Stimulated activated naive CD8-positive, alpha-beta T cell treated with anti-CD3 and anti-CD28 coated beads, Interleukin-15, Interleukin-2, amounts not matched to agents 100 ng/mL and 50 ng/mL, for 24 hours (primary cell): Measurements from ENCODE around the gene RPTOR.
"Not testable (repeated sequence)": the region's sequence is repeated elsewhere in the genome, so short reads cannot be mapped to it uniquely, and the experiment has no call there.

Experiments used
- H3K27ac Mint-ChIP-seq: one replicate; pipeline ENCODE4 v1.8.0; 2021; ENCODE audit warnings: mild to moderate bottlenecking, mixed read lengths
- H3K27me3 Mint-ChIP-seq: one replicate; pipeline ENCODE4 v1.8.0; 2021; ENCODE audit warnings: mixed read lengths
- H3K36me3 Mint-ChIP-seq: one replicate; pipeline ENCODE4 v1.8.0; 2021; ENCODE audit warnings: low read depth, mixed read lengths
- H3K4me1 Mint-ChIP-seq: one replicate; pipeline ENCODE4 v1.8.0; 2021; ENCODE audit warnings: low read depth, mixed read lengths
- H3K4me3 Mint-ChIP-seq: one replicate; pipeline ENCODE4 v1.8.0; 2021; ENCODE audit warnings: mild to moderate bottlenecking, mixed read lengths
- H3K9me3 Mint-ChIP-seq: one replicate; pipeline ENCODE4 v1.8.0; 2021; ENCODE audit warnings: mixed read lengths

RPTOR gene

DNA sequence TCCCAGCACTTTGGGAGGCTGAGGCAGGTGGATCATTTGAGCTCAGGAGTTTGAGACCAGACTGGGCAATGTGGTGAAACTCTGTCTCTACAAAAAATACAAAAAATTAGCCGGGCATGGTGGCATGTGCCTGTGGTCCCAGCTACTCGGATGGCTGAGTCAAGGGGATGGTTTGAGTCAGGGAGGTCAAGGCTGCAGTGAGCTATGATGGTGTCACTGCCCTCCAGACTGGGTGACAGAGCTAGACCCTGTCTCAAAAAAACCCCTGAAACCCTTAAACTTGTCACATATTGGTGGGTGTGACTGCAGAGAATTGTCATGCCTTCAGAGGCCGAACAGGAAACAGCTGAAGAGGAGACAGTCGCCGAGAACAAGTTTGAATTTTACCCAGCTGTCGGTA lies 13.4 kb downstream of the RPTOR start:
- Mint-ChIP-seq H3K27ac (no peak overlapping the region), H3K4me3 (no peak overlapping the region)

DNA sequence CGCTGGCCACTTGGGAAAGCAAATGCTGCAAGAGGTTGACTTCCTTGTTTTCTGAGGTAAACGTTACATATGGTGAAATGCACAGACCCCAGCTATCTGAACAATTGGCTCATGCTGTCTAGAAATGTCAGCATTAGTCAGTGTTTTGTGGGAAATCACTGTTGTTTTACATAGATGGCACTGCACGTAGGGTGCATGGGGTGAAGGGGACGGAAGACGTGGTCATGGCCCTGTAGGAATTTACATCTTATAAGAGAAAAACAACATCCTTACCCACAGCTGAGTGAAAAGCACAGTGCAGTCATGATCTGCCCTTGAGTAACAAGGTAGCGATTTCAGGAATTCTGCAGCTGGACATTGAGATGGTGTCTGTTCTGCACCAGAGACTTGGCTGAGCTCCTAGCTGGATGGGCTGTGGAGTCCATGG lies 15.2 kb downstream of the RPTOR start:
- no peaks in the 10 kb centered on the region for H3K27me3 Mint-ChIP-seq
- H3K27ac Mint-ChIP-seq = no peak overlapping the region
- H3K36me3 Mint-ChIP-seq = peaks cover 17% of the 10 kb centered on the region
- peaks cover 5% of the 10 kb centered on the region for H3K4me1 Mint-ChIP-seq
- no peak overlapping the region for H3K4me3 Mint-ChIP-seq
- H3K9me3 Mint-ChIP-seq = no peaks in the 10 kb centered on the region

More for the DNA sequence above, 13.4 kb downstream of the RPTOR start:
- Mint-ChIP-seq H3K9me3 (no peaks in the 10 kb centered on the region), H3K36me3 (peaks cover 22% of the 10 kb centered on the region), H3K4me1 (peaks cover 4% of the 10 kb centered on the region), H3K27me3 (no peaks in the 10 kb centered on the region)

DNA sequence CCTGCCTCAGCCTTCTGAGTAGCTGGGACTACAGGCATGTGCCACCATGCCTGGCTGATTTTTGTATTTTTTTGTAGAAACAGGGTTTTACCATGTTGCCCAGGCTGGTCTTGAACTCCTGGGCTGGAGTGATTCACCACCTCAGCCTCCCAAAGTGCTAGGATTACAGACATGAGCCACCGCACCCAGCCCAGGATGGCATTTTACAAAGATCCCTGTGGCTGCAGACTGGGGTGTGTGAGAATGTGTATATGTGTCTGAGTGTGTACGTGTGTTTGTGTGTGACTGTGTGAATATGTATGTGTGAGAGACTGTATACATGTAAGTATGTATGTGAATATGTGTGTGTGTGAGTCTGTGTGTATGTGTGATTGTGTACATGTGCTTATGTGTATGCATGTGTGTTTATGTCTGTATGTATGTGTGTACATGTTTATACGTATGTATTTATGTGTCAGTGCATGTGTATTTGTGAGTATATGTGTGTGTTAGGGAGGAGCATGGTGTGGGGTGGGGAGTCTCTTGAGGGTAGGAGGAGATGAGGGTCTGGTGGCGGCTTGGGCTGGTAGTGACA lies 17.0 kb downstream of the RPTOR start:
- Mint-ChIP-seq H3K36me3 (peaks cover 12% of the 10 kb centered on the region), H3K9me3 (no peaks in the 10 kb centered on the region), H3K4me3 (no peak overlapping the region), H3K27me3 (no peaks in the 10 kb centered on the region), H3K4me1 (peaks cover 8% of the 10 kb centered on the region), H3K27ac (no peak overlapping the region)

DNA sequence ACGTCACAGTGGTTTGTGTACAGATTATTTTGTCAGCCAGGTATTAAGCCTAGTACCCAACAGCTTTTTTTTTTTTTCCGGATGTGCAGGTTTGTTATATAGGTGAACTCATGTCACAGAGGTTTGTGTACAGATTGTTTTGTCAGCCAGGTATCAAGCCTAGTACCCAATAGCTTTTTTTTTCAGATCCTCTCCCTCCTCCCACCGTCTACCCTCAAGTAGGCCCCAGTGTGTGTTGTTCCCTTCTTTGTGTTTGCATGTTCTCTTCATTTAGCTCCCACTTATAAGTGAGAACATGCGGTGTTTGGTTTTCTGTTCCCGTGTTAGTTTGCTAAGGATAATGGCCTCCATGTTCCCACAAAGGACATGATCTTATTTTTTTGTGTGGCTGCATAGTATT lies 19.9 kb downstream of the RPTOR start:
- peak overlapping the region; percentile 37 for H3K27ac Mint-ChIP-seq
- H3K4me1 Mint-ChIP-seq = peaks cover 8% of the 10 kb centered on the region
- H3K36me3 Mint-ChIP-seq = peaks cover 13% of the 10 kb centered on the region
- H3K9me3 Mint-ChIP-seq = no peaks in the 10 kb centered on the region
- no peaks in the 10 kb centered on the region for H3K27me3 Mint-ChIP-seq
- H3K4me3 Mint-ChIP-seq = no peak overlapping the region

DNA sequence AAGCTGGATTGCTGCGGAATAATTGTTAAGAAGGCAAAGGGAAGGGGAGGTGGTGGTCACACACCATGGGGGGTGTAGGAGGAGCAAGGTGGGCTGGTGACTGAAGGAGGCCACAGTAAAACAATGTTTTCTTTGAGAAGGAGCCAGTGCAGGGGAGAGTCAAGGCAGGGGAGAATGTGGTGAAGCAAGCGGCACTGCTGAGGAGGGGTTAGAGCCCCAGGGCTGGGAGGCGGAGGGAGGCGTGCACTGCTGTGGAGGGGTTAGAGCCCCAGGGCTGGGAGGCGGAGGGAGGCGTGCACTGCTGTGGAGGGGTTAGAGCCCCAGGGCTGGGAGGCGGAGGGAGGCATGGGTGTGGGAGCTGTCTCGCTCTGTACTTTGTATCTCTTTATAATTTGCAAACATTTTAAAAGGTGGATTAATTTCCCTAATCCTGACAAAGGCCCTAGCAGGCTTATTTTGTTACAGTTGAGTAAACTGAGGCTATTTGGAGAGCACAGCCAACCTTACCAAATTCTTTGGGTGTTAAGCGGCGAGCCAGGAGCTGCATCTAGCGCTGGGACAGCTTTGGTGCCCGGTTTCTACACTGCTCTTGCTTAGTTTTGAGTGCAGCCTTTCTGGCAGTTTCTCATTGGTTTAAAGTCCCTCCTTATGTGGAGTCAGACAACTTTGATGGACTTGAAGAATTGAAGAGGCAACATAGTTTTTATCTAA lies 20.9 kb downstream of the RPTOR start:
- H3K4me3 Mint-ChIP-seq = no peak overlapping the region
- no peaks in the 10 kb centered on the region for H3K27me3 Mint-ChIP-seq
- H3K9me3 Mint-ChIP-seq = no peaks in the 10 kb centered on the region
- no peak overlapping the region for H3K27ac Mint-ChIP-seq
- H3K36me3 Mint-ChIP-seq = peaks cover 17% of the 10 kb centered on the region
- H3K4me1 Mint-ChIP-seq = peaks cover 13% of the 10 kb centered on the region

DNA sequence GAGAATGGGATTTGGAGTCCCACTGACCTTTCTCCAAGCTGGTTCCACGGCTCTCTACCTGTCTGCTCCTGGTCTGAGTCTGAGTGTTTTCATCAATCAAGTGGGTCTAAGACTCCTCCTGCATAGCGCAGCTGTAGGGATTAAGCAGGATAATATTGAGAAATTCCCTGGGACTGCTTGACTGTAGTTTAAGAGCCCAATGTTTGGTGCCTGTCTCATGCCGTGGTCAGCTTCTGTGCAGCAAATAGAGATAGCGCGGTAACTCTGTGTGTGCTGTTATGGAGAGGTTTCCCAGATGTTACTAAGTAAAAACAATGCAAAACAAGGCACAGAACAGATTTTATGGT lies 21.4 kb downstream of the RPTOR start:
- Mint-ChIP-seq H3K27me3 (no peaks in the 10 kb centered on the region), H3K4me3 (no peak overlapping the region), H3K36me3 (peaks cover 21% of the 10 kb centered on the region), H3K27ac (no peak overlapping the region), H3K4me1 (peaks cover 16% of the 10 kb centered on the region), H3K9me3 (no peaks in the 10 kb centered on the region)

DNA sequence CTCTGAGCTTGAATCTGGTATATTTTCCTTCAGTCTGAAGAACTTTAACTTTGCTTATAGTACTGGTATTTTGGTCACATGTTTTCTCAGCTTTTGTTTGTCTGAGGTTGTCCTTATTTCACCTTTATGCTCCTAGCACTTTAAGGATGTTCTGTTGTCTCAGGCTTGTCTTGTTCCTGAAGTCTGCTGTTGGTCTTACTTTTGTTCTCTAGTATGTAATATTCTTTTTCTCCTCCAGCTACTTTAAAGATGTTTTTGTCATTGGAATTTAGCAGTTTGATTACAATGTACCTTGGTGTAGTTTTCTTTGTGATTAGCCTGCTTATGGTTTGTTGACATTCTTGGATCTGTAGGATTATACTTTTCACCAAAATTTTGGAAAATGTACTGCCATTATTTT lies 23.6 kb downstream of the RPTOR start:
- Mint-ChIP-seq H3K4me1 (peaks cover 12% of the 10 kb centered on the region), H3K36me3 (peaks cover 31% of the 10 kb centered on the region), H3K27me3 (no peaks in the 10 kb centered on the region), H3K27ac (no peak overlapping the region), H3K9me3 (no peaks in the 10 kb centered on the region), H3K4me3 (no peak overlapping the region)

DNA sequence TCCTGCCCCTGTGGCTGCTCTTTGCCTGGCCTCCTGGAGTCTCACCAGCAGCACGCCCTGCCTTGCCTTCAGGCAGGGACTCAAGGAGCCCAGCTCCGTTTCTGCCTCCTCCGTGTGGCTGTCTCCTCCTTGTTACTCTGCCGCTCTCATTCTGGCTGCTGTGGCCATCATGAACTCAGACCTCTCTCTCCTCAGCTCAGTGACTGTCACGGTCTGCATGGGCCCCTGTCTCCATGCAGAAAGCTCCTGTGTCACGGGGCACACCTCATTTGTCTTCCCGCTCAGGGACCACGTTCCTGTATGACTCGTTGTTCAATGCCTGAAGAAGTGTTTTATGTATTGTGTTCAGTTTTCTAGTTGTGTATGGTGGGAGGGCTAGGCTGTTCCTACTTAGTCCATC lies 25.3 kb downstream of the RPTOR start:
- H3K27me3 Mint-ChIP-seq = no peaks in the 10 kb centered on the region
- no peaks in the 10 kb centered on the region for H3K9me3 Mint-ChIP-seq
- peak overlapping the region; percentile 22 for H3K27ac Mint-ChIP-seq
- peaks cover 10% of the 10 kb centered on the region for H3K4me1 Mint-ChIP-seq
- no peak overlapping the region for H3K4me3 Mint-ChIP-seq
- H3K36me3 Mint-ChIP-seq = peaks cover 31% of the 10 kb centered on the region

DNA sequence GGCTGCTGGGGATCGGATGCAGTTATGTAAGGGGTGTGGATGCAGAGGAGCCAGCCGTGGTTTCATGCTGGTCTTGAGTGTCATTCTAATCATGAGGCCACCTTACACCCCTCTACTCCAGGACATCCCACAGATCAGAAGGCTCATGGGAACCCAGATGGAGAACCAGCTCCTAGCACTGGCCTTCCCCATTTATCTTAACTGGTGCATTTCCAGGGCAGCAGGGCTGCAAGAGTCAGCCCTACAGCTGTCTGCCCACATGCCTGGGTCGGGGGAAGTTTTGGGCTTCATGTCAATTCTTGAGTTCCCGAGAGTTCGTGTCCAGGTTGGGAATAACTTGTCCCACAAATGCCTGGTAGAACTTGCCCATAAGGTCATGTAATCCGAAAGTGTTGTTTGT lies 29.1 kb downstream of the RPTOR start:
- Mint-ChIP-seq H3K27me3 (no peaks in the 10 kb centered on the region), H3K27ac (no peak overlapping the region), H3K4me1 (peaks cover 16% of the 10 kb centered on the region), H3K4me3 (no peak overlapping the region), H3K36me3 (peaks cover 23% of the 10 kb centered on the region), H3K9me3 (no peaks in the 10 kb centered on the region)

DNA sequence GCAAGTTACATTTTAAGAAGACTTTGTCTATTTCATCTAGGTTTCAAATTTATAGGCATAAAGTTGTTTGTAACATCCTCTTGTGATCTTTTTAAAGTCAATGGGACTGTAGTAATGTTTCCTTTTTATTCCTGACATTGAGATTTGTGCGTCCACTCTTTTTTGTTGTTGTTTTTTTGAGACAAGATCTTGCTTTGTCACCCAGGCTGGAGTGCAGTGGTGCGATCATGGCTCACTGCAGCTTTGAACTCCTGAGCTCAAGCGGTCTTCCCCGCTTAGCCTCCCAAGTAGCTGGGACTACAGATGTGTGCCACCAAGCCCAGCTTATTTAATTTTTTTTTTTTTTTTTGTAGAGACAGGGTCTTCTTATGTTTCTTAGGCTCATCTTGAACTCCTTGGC lies 29.9 kb downstream of the RPTOR start:
- Mint-ChIP-seq H3K36me3 (peaks cover 22% of the 10 kb centered on the region), H3K4me1 (peaks cover 16% of the 10 kb centered on the region), H3K27ac (no peak overlapping the region), H3K9me3 (no peaks in the 10 kb centered on the region), H3K4me3 (no peak overlapping the region), H3K27me3 (no peaks in the 10 kb centered on the region)

DNA sequence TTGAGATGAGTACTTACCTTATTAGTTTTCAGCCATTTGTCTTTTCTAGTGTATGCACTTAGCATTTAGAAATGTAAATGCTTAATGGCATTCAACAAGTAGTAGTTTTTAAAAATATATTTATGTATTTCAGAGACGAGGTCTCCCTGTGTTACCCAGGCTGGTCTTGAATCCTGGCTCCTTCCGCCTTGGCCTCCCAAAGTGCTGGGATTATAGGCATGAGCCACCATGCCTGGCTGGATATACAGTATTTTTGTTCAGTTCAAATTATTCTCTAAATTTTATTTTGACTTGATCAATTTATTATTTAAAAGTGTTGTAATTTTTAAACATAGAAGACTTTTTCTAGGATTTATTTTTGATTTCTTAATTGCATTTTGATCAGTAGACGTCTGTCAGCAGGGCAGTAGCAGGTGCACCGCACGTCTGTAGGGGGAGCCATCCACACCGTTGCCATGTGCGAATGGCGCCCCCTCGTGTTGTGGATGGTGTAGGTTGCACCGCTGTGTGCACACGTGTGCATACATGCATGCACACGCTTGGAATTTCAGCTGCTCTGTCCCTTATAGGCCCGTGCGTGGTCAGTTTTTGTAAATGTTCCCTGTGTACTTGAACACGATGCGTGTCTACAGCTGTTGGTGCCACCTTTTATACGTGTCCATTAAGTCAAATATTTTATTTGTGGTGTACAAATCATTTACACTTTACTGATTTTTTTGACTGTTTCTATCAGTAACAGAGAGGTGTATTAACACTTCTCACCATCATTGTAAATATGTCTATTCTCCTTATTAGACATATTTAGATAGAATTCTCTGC lies 30.6 kb downstream of the RPTOR start:
- Mint-ChIP-seq H3K27ac (peak overlapping the region; percentile 24), H3K4me3 (peak overlapping the region; percentile 8), H3K9me3 (no peaks in the 10 kb centered on the region), H3K36me3 (peaks cover 17% of the 10 kb centered on the region), H3K27me3 (no peaks in the 10 kb centered on the region), H3K4me1 (peaks cover 11% of the 10 kb centered on the region)

DNA sequence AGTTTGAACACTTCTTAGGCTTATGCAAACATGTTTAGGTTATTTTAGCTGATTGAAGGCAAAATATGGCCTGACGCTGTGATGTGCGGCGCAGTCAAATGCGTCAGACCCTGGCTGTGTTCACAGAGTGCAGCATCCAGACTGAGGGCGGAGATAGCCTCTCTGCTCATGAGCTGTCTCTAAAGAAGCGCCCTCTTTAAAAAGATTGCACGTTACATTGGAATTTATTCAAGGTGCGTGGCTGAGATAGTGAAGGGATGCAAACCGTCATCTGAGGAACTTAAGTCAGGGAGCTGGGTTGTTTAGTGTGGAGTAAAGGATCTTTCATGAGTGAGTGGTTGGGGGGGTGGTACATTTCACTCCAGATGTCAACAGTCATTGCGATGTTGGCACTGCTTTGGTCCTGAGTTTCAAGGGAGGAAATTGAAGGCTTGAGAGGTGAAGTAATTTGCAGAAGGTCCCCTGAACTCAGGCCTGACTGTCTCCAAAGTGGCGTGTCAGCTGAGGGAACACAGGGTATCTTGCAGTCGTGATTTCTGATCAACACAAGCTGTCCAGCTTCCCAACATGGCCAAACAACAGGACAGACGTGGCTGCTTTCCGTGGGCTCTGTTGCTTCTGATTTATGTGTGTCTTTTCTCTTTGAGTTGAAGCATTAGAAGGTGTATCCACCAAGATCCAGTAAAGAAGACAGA lies 33.4 kb downstream of the RPTOR start:
- H3K27ac Mint-ChIP-seq = no peak overlapping the region
- peaks cover 9% of the 10 kb centered on the region for H3K4me1 Mint-ChIP-seq
- H3K4me3 Mint-ChIP-seq = no peak overlapping the region
- no peaks in the 10 kb centered on the region for H3K27me3 Mint-ChIP-seq
- H3K36me3 Mint-ChIP-seq = peaks cover 6% of the 10 kb centered on the region
- H3K9me3 Mint-ChIP-seq = no peaks in the 10 kb centered on the region

DNA sequence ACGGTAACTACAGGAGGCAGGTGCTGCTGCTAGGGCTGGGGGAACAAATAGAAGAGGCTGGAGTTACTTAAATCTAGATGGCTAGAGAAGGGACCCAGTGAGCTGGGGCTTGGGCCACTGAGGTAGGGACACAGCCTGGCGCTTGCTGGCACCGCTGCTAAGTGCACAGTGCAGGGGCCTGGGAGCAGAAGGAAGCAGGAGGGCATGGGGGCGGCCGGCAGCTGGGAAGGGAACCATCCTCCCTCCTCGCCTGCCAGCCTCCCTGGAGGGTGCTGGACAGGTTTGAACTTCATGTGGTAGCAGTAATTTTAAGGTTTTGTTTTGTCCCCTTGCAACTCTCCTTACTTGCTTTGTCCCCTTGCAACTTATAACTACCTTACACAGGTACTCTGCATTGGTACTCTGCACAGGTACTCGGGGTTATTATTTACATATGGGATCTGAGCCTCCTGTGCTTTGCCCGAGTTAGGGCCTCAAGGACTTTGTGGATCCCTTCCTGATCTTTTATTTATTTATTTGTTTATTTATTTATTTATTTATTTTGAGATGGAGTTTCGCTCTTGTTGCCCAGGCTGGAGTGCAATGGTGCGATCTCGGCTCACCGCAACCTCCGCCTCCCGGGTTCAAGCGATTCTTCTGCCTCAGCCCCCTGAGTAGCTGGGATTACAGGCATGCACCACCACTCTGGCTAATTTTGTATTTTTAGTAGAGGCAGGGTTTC lies 34.2 kb downstream of the RPTOR start:
- not testable (repeated sequence) for H3K27me3 Mint-ChIP-seq, H3K36me3 Mint-ChIP-seq, H3K27ac Mint-ChIP-seq, H3K4me3 Mint-ChIP-seq, H3K9me3 Mint-ChIP-seq
- peaks cover 14% of the 10 kb centered on the region for H3K4me1 Mint-ChIP-seq

DNA sequence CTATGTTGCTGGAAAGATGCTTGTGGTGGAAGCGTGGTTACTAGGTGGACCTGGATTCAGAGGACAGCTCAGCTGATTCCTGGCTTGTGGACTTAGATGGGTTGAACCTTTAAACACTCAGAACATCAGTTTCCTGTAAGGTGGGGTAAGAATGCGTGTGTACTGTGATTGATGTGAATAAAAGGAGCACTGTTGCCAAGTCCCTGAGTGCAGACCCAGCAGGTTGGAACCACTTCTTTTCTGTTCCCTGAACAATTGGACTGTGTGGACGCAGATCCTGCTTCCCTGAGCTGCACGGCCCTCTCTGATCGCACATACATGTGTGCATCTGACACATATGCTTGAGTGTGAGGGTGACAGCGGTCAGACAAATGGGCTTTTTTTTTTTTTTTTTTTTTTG lies 37.5 kb downstream of the RPTOR start:
- Mint-ChIP-seq H3K27me3 (no peaks in the 10 kb centered on the region), H3K4me1 (peaks cover 33% of the 10 kb centered on the region)

More for the DNA sequence above, 37.5 kb downstream of the RPTOR start:
- Mint-ChIP-seq H3K4me3 (no peak overlapping the region), H3K36me3 (peaks cover 6% of the 10 kb centered on the region), H3K9me3 (no peaks in the 10 kb centered on the region), H3K27ac (no peak overlapping the region)
